ENCODE data around the gene ZNF385B.

DNA sequence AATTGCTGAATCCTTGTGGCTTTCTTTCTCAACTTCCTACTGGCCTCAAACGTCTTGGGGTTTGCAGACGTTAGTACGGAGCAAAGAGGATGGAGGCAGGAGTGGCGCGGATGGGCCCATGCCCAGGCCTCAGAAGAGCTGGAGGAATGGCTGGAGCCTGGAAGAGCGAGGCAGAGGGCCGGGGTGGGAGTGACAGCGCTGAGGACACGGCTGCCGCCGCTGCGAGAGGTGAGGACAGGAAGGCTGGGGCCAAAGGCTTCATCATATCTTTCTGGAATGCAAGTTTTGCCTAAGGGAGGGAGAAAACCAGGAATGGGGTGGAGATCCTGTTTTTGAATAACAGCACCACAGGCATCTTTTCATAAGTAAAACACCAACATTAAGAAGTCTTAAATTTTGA lies 418.2 kb downstream of the ZNF385B start:
- TF ChIP-seq, protein P1, sequence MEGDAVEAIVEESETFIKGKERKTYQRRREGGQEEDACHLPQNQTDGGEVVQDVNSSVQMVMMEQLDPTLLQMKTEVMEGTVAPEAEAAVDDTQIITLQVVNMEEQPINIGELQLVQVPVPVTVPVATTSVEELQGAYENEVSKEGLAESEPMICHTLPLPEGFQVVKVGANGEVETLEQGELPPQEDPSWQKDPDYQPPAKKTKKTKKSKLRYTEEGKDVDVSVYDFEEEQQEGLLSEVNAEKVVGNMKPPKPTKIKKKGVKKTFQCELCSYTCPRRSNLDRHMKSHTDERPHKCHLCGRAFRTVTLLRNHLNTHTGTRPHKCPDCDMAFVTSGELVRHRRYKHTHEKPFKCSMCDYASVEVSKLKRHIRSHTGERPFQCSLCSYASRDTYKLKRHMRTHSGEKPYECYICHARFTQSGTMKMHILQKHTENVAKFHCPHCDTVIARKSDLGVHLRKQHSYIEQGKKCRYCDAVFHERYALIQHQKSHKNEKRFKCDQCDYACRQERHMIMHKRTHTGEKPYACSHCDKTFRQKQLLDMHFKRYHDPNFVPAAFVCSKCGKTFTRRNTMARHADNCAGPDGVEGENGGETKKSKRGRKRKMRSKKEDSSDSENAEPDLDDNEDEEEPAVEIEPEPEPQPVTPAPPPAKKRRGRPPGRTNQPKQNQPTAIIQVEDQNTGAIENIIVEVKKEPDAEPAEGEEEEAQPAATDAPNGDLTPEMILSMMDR (IDR thresholded peaks at IDR 0.05), result no peak
- TF ChIP-seq POLR2A (IDR thresholded peaks at IDR 0.05; ENCODE audit: low read depth) (no peak), POLR2AphosphoS5 (IDR thresholded peaks at IDR 0.05) (no peak)

Measured in esophagus muscularis mucosa (tissue), 3 donors.